ENCODE measurements around the gene RAD51AP1. TPM values are rescaled to one million over a fixed set of nuclear protein-coding genes. Genes with fewer than 3 reads are reported as not detected.

Gene RAD51AP1
- polyA plus RNA-seq, 1 of the 3 experiments (the other 2 are of a cell fraction), result 6.0 TPM

DNA sequence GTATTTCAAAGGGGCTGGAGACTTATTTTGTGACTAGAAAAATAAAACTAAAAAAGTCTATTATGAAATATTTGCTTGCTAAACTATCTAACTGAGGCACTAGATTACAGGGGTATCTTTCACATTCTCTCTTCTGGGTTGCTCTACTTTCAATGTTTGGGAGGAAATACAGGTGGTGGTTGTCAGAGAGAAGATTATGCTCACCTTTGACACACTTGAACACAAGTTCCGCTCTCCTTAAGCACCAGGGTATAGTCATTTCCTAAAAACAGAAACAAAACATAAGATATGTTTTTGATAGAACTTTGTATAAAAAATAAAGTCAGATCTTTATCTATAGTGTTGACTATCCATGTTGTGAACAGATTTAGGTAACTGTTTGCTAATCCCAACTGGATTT is 47.7 kb upstream of the RAD51AP1 start (continued):
- TF ChIP-seq, protein P1, sequence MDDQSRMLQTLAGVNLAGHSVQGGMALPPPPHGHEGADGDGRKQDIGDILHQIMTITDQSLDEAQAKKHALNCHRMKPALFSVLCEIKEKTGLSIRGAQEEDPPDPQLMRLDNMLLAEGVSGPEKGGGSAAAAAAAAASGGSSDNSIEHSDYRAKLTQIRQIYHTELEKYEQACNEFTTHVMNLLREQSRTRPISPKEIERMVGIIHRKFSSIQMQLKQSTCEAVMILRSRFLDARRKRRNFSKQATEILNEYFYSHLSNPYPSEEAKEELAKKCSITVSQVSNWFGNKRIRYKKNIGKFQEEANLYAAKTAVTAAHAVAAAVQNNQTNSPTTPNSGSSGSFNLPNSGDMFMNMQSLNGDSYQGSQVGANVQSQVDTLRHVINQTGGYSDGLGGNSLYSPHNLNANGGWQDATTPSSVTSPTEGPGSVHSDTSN (IDR thresholded peaks at IDR 0.05), result no peak

- TF ChIP-seq EP300 (IDR thresholded peaks at IDR 0.05; ENCODE audit: borderline replicate concordance in 1 of 2, low read depth in 1 of 2, low read length in 1 of 2), result no peak
- TF ChIP-seq NRF1 (IDR thresholded peaks at IDR 0.05; ENCODE audit: low read depth, low read length), result no peak
- TF ChIP-seq SIN3A (IDR thresholded peaks at IDR 0.05; ENCODE audit: borderline replicate concordance, low read depth, low read length), result no peak
- TF ChIP-seq YY1 (IDR thresholded peaks at IDR 0.05; ENCODE audit: low read depth), result no peak
- no peak for TF ChIP-seq GABPA (IDR thresholded peaks at IDR 0.05; ENCODE audit: low read depth)
- no peak for TF ChIP-seq RAD21 (IDR thresholded peaks at IDR 0.05; ENCODE audit: low read length)
- Histone ChIP-seq H3K9me2 (no peaks in the 10 kb centered on the region), H2AFZ (ENCODE audit: low read depth) (no peak overlapping the region), H4K20me1 (ENCODE audit: insufficient read depth) (no peaks in the 10 kb centered on the region), H3K27me3 (ENCODE audit: insufficient read depth) (no peaks in the 10 kb centered on the region), H3K9me3 (no peaks in the 10 kb centered on the region), H3K36me3 (replicated peaks in 1 of 2; ENCODE audit: control insufficient read depth in 1 of 2, insufficient read depth in 2 of 2, low read length in 1 of 2) (peaks cover 42 to 59% of the 10 kb centered on the region in 2 experiments), H3K9ac (no peak overlapping the region), H3K4me2 (no peak overlapping the region), H3F3A (replicated peaks; ENCODE audit: insufficient read depth) (no peaks in the 10 kb centered on the region), H3K79me2 (ENCODE audit: insufficient read depth) (no peaks in the 10 kb centered on the region), H3K4me3 (ENCODE audit: low read depth in 2 of 2, low read length in 1 of 2) (no peak overlapping the region), H3K4me1 (ENCODE audit: control insufficient read depth in 1 of 2, insufficient read depth in 2 of 2, low read depth in 1 of 2, low read length in 1 of 2) (no peaks in the 10 kb centered on the region), H3K27ac (ENCODE audit: low read depth in 2 of 2, low read length in 1 of 2) (no peak overlapping the region)
- POLR2A ChIA-PET, result no interaction called here
- CTCF ChIA-PET, result interaction anchor here (1.4 kb wide), 1 partner anchor 42 kb away, joined by 3 read pairs; a partner anchor contains a TSS
- 72% methylated on average over 1 of the region's 1 CpG for WGBS (ENCODE audit: low lambda C conversion rate)
- no peak for DNase-seq
These were observed 42.4 kb upstream of the RAD51AP1 start for GRCh38 chr12:4496145-4496838.

- Histone ChIP-seq H3K4me3 (ENCODE audit: low read depth in 2 of 2, low read length in 1 of 2) (no peak overlapping the region), H2AFZ (ENCODE audit: low read depth) (no peak overlapping the region), H3K4me2 (no peak overlapping the region), H3K9me2 (no peaks in the 10 kb centered on the region), H3K27me3 (ENCODE audit: insufficient read depth) (no peaks in the 10 kb centered on the region), H3K4me1 (ENCODE audit: control insufficient read depth in 1 of 2, insufficient read depth in 2 of 2, low read depth in 1 of 2, low read length in 1 of 2) (no peaks in the 10 kb centered on the region), H3K79me2 (ENCODE audit: insufficient read depth) (no peaks in the 10 kb centered on the region), H3K36me3 (replicated peaks in 1 of 2; ENCODE audit: control insufficient read depth in 1 of 2, insufficient read depth in 2 of 2, low read length in 1 of 2) (peaks cover 46 to 80% of the 10 kb centered on the region in 2 experiments), H3K9ac (no peak overlapping the region), H4K20me1 (ENCODE audit: insufficient read depth) (no peaks in the 10 kb centered on the region), H3F3A (replicated peaks; ENCODE audit: insufficient read depth) (no peaks in the 10 kb centered on the region), H3K27ac (ENCODE audit: low read depth in 2 of 2, low read length in 1 of 2) (no peak overlapping the region), H3K9me3 (no peaks in the 10 kb centered on the region)
- ChIA-PET CTCF (interaction anchor here (0.6 to 1.5 kb wide), 3 partner anchors 16 to 932 kb away, joined by 3 to 4 read pairs (median 3); no protein-coding TSS in a partner anchor), POLR2A (no interaction called here)
- DNase-seq, result no peak
- 97% methylated on average over 1 of the region's 1 CpG for WGBS (ENCODE audit: low lambda C conversion rate)
- no peak for TF ChIP-seq RXRA (IDR thresholded peaks at IDR 0.05; ENCODE audit: borderline replicate concordance, low read depth)
- no peak for TF ChIP-seq ZBTB33 (IDR thresholded peaks at IDR 0.05; ENCODE audit: borderline replicate concordance, low read depth)
- no peak for TF ChIP-seq SMC3 (IDR thresholded peaks at IDR 0.05; ENCODE audit: low read depth, low read length)
- TF ChIP-seq GABPA (IDR thresholded peaks at IDR 0.05; ENCODE audit: low read depth), result no peak
- TF ChIP-seq GATA2 (CRISPR knock-in tag; IDR thresholded peaks at IDR 0.05), result no peak
- no peak for TF ChIP-seq RFX5 (IDR thresholded peaks at IDR 0.05; ENCODE audit: low read length)
- no peak for TF ChIP-seq POLR2AphosphoS5 (IDR thresholded peaks at IDR 0.05; ENCODE audit: low read depth, low read length)
- no peak for TF ChIP-seq REST (IDR thresholded peaks at IDR 0.05; ENCODE audit: low read depth, low read length)
- TF ChIP-seq MEF2A (IDR thresholded peaks at IDR 0.05; ENCODE audit: borderline replicate concordance, low read depth), result no peak
- TF ChIP-seq IRF3 (IDR thresholded peaks at IDR 0.05; ENCODE audit: low read depth, low read length), result no peak
- no peak for TF ChIP-seq SIN3A (IDR thresholded peaks at IDR 0.05; ENCODE audit: borderline replicate concordance, low read depth, low read length)
These were observed 39.5 kb upstream of the RAD51AP1 start for GRCh38 chr12:4499186-4499585.

Data from SK-N-SH (cell line).